Neural progenitor cell (in vitro differentiated cells): Measurements from ENCODE around the gene CT45A3.
"Not testable (repeated sequence)": the region's sequence is repeated elsewhere in the genome, so short reads cannot be mapped to it uniquely, and the experiment has no call there.

Source experiments
- CTCF ChIP-seq: fragments of 200-600 bp; sonication (generic); IDR thresholded peaks from 2 replicates; pipeline ENCODE4 v1.5.1; 2017; ENCODE audit warnings: antibody characterized with exemption, mild to moderate bottlenecking
- EZH2phosphoT487 ChIP-seq: fragments of 200-600 bp; sonication (generic); IDR thresholded peaks from 2 replicates; pipeline ENCODE4 v1.6.1; 2017; ENCODE audit warnings: antibody characterized with exemption

- TF ChIP-seq CTCF, EZH2phosphoT487: not testable (repeated sequence)
Observed at GRCh38 chrX:135734666-135735065, 33.3 kb downstream of the CT45A3 start.
